Activated CD4-positive, CD25-positive, alpha-beta regulatory T cell treated with anti-CD3 and anti-CD28 coated beads, Interleukin-2, amount 50 U/mL, for 24 hours (primary cell): Measurements from ENCODE around the gene ADAMTS3.

Experiments used
- ATAC-seq, 2 donors: fragments of 150-1000 bp; cut with Tn5 transposase; one replicate each; pipeline ENCODE4 v1.10.0; 2021; ENCODE audit warnings: mild to moderate bottlenecking in 1 of 2, moderate library complexity in 1 of 2

Gene ADAMTS3

GRCh38 chr4:72280252-72280651, 288.8 kb downstream of the ADAMTS3 start:
- no peak for ATAC-seq

- ATAC-seq = no peak
Observed at GRCh38 chr4:72275381-72275780, 293.6 kb downstream of the ADAMTS3 start.

DNA sequence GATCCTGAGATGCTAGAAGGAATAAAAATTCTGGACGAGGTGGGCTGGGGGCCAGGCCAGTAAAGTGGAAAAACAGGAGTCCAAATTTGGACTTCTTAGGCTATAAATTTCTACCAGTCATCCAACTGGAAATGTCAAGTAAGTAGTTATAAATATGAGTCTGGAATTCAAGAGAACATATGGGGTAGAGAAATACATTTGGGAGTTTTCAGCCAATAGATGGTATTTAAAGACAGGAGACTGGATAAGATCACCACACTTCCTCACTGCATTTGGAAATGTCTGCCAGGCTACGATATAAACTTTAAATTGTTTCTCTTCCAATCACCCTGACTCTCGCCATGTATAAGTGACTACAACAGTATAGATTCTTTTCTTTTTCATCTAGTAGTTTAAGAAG, 294.8 kb downstream of the ADAMTS3 start:
- ATAC-seq = no peak

DNA sequence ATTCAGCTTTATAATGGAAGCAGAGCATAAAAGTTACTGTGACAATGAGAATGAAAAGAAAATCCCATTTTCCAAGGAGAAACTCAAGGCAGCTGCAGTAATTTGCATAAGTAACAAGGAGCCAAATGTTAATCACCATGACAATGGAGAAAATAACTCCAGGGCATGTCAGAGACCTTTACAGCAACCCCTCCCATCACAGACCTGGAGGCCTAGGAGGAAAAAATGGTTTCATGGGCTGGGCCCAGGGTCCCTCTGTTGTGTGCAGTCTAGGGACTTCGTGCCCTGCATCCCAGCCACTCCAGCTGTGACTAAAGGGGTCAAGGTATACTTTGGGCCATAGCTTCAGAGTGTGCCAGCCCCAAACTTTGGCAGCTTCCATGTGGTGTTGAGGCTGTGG, 313.8 kb downstream of the ADAMTS3 start:
- ATAC-seq = no peak

DNA sequence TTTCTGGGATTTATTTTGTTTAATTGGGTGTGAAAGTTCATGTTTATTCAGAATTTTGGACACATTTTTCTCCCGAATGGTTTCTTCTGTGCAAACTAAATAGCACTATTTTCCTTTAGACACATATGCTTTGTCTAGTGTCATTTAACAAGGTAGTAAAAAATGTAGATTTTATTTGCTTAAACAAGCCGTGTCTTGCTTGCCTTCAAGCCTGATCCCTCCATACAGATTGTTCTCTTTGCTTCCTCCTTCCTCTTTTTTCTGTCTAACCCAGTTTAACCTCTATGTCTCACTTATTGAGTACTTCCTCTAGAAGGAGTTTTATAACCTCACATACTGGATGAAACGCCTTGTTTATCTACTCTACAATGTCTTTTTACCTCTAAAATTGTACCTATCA, 325.4 kb downstream of the ADAMTS3 start:
- no peak for ATAC-seq

DNA sequence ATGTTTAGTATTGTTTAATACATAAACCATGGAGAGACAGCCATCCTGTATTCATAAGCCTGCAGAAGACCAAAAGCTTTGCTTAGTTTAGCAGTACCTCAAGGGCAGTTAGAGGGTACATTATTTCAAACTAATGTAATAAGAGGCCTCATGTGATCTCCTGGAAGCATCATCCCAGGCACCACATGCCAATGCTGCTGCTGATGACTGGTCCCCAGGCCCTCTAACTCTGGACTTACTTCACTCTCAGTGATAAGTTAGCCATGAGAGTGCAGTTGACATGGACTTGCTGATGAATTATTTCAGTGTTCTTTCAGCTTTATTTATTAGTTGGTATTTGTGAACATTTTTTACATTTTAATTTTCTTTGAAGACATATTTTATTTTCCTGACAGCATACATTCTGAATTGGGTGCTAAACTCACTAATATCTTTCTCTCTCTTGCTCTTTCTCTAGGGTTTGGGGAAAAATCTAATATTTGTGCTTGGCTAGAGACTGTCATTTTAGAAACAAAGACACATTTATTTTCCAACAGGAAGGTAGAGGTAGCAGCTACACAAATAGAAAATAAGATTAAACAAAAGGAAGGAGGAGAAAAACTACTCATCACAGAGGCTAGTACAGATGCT, 329.4 kb downstream of the ADAMTS3 start:
- no peak for ATAC-seq
